ENCODE results near the gene TTR.

DNA sequence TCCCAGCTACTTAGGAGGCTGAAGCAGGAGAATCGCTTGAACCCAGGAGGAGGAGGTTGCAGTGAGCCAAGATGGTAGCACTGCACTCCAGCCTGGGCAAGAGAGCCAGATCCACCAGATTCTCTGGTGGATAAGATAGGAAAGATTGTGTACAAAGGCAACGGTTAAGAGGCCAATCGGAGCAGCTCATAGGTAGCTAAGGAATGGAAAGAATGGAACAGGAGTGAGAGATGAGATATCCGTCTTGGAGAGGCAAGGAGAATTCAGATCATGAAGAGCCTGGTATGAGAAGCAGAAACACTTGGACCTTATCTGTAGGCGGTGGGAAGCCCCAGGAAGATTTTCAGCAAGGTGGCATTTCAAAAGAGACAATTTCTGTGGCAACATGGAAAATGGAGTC, 27.1 kb downstream of the TTR start:
- TF ChIP-seq ZBTB7A (IDR thresholded peaks at IDR 0.05; ENCODE audit: low read depth): no peak
- TF ChIP-seq, protein P1, sequence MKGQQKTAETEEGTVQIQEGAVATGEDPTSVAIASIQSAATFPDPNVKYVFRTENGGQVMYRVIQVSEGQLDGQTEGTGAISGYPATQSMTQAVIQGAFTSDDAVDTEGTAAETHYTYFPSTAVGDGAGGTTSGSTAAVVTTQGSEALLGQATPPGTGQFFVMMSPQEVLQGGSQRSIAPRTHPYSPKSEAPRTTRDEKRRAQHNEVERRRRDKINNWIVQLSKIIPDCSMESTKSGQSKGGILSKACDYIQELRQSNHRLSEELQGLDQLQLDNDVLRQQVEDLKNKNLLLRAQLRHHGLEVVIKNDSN (IDR thresholded peaks at IDR 0.05): no peak
- TF ChIP-seq EP300 (IDR thresholded peaks at IDR 0.05; ENCODE audit: borderline replicate concordance): no peak
- TF ChIP-seq RAD21 (IDR thresholded peaks at IDR 0.05; ENCODE audit: low read depth): no peak
- TF ChIP-seq, protein P2, sequence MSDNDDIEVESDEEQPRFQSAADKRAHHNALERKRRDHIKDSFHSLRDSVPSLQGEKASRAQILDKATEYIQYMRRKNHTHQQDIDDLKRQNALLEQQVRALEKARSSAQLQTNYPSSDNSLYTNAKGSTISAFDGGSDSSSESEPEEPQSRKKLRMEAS (IDR thresholded peaks at IDR 0.05): no peak
- TF ChIP-seq NFIC (IDR thresholded peaks at IDR 0.05): no peak

Data from Ishikawa (cell line).